ENCODE results near the gene TBC1D9.
A peak's percentile ranks its signal among the peaks of the same experiment; 100 is the strongest.
"Not testable (repeated sequence)": the region's sequence is repeated elsewhere in the genome, so short reads cannot be mapped to it uniquely, and the experiment has no call there.

Gene TBC1D9

GRCh38 chr4:140755774-140756318 lies 339 bp downstream of the TBC1D9 start:
- DNase-seq (ENCODE audit: low read depth): no peak
- peak overlapping the region; percentile 85 for H3K4me3 ChIP-seq (ENCODE audit: low read depth, low read length)

GRCh38 chr4:140754918-140755773 lies 1.0 kb downstream of the TBC1D9 start:
- DNase-seq (ENCODE audit: low read depth): no peak
- peak overlapping the region; percentile 85 for H3K4me3 ChIP-seq (ENCODE audit: low read depth, low read length)

GRCh38 chr4:140753329-140753728 lies 2.9 kb downstream of the TBC1D9 start:
- DNase-seq (ENCODE audit: low read depth): no peak
- H3K4me3 ChIP-seq (ENCODE audit: low read depth, low read length): no peak overlapping the region

GRCh38 chr4:140752291-140753068 lies 3.7 kb downstream of the TBC1D9 start:
- no peak overlapping the region for H3K4me3 ChIP-seq (ENCODE audit: low read depth, low read length)
- DNase-seq (ENCODE audit: low read depth): no peak

GRCh38 chr4:140750470-140750869 lies 5.7 kb downstream of the TBC1D9 start:
- DNase-seq (ENCODE audit: low read depth): no peak
- H3K4me3 ChIP-seq (ENCODE audit: low read depth, low read length): no peak overlapping the region

GRCh38 chr4:140748171-140748570 lies 8.0 kb downstream of the TBC1D9 start:
- no peak for DNase-seq (ENCODE audit: low read depth)
- H3K4me3 ChIP-seq (ENCODE audit: low read depth, low read length): no peak overlapping the region

- H3K4me3 ChIP-seq (ENCODE audit: low read depth, low read length); DNase-seq (ENCODE audit: low read depth): not testable (repeated sequence)
Observed at GRCh38 chr4:140746546-140746945, 9.6 kb downstream of the TBC1D9 start.

GRCh38 chr4:140744421-140744820 lies 11.8 kb downstream of the TBC1D9 start:
- DNase-seq (ENCODE audit: low read depth): no peak
- H3K4me3 ChIP-seq (ENCODE audit: low read depth, low read length): no peak overlapping the region

GRCh38 chr4:140743194-140743931 lies 12.8 kb downstream of the TBC1D9 start:
- no peak for DNase-seq (ENCODE audit: low read depth)
- H3K4me3 ChIP-seq (ENCODE audit: low read depth, low read length): no peak overlapping the region

- H3K4me3 ChIP-seq (ENCODE audit: low read depth, low read length): no peak overlapping the region
Observed at GRCh38 chr4:140742838-140743193, 13.4 kb downstream of the TBC1D9 start.

GRCh38 chr4:140740906-140741670 lies 15.1 kb downstream of the TBC1D9 start:
- H3K4me3 ChIP-seq (ENCODE audit: low read depth, low read length): no peak overlapping the region
- DNase-seq (ENCODE audit: low read depth): no peak

More at GRCh38 chr4:140742838-140743193, 13.4 kb downstream of the TBC1D9 start:
- no peak for DNase-seq (ENCODE audit: low read depth)

GRCh38 chr4:140740422-140740821 lies 15.8 kb downstream of the TBC1D9 start:
- DNase-seq (ENCODE audit: low read depth): no peak
- H3K4me3 ChIP-seq (ENCODE audit: low read depth, low read length): no peak overlapping the region

- no peak overlapping the region for H3K4me3 ChIP-seq (ENCODE audit: low read depth, low read length)
- DNase-seq (ENCODE audit: low read depth): no peak
Observed at GRCh38 chr4:140739971-140740370, 16.2 kb downstream of the TBC1D9 start.

- DNase-seq (ENCODE audit: low read depth): no peak
- no peak overlapping the region for H3K4me3 ChIP-seq (ENCODE audit: low read depth, low read length)
Observed at GRCh38 chr4:140738139-140738538, 18.0 kb downstream of the TBC1D9 start.

- no peak for DNase-seq (ENCODE audit: low read depth)
- no peak overlapping the region for H3K4me3 ChIP-seq (ENCODE audit: low read depth, low read length)
Observed at GRCh38 chr4:140736669-140737343, 19.4 kb downstream of the TBC1D9 start.

GRCh38 chr4:140735779-140736391 lies 20.3 kb downstream of the TBC1D9 start:
- DNase-seq (ENCODE audit: low read depth): no peak
- H3K4me3 ChIP-seq (ENCODE audit: low read depth, low read length): no peak overlapping the region

- H3K4me3 ChIP-seq (ENCODE audit: low read depth, low read length): no peak overlapping the region
- DNase-seq (ENCODE audit: low read depth): no peak
Observed at GRCh38 chr4:140735317-140735716, 20.9 kb downstream of the TBC1D9 start.

- no peak for DNase-seq (ENCODE audit: low read depth)
- H3K4me3 ChIP-seq (ENCODE audit: low read depth, low read length): no peak overlapping the region
Observed at GRCh38 chr4:140732780-140733179, 23.4 kb downstream of the TBC1D9 start.

Data from skeletal muscle cell (primary cell).